GM21717 (cell line): ENCODE results near the gene PRKCE.

Source experiments
- ATAC-seq: cut with Tn5 transposase; IDR thresholded peaks from one replicate; pipeline ENCODE4 v1.9.1; 2021; ENCODE audit warnings: mild to moderate bottlenecking, moderate library complexity; ENCODE audit not compliant: unreplicated experiment

The PRKCE gene

GRCh38 chr2:45826884-45827635 lies 175.6 kb downstream of the PRKCE start:
- no peak for ATAC-seq

- no peak for ATAC-seq
Measured at GRCh38 chr2:45830322-45830721, 178.8 kb downstream of the PRKCE start.

- peak; percentile 8 for ATAC-seq
Measured at GRCh38 chr2:45833301-45833967, 182.0 kb downstream of the PRKCE start.

DNA sequence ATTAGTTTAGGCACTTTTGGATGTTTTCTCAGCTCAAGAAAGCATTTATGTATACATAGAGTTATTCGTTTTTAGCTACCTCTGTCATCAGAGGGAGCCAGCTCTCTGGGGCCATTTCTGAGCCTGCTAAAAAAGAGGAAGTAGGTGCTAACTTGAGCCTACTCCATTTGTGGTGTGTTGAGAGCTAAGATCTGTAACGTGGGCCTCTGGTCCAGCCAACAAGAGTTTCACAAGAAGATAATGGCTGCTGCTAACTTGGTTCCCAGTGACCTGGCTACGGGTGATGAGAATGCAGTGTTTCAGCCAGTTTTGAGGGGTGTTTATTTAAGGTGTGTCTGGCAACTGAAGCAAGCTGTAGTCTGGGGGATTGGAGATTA lies 182.5 kb downstream of the PRKCE start:
- ATAC-seq = peak; percentile 69

DNA sequence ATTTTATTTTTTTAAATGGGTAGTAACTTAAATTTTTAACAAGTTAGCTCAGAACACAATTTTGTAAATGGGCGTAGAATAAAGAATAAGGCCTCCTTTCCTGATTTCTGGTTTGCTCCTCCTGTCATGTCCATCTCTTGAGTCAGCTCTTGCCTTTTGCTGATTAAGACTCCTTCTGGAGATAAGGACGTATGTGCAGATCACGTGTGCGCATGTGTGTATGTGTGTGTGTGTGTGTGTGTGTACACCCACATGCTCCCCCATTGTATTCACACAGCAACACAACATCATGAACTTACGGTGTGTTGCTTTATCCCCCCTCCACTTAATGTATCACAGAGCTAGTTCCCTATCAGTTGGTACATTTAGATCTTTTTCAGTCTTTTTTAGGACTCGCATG lies 182.9 kb downstream of the PRKCE start:
- ATAC-seq = no peak

DNA sequence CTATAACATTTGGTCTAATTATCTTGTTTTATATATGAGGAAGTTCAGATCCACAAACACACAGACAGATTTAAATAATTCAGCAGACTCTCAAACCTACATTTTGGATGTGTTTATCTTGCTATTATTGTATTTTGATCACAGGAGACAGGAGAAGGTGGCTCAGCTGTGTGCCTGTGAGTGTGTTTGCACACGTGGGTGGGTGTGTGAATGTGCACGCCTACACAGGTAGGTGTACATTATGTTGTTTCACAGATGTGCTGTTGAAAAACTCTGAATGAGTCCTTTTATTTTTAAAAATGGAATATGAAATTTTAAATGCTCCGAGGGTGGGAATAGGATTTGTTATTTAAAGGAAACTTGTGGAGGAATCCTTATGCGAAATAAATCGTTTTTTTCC lies 183.4 kb downstream of the PRKCE start:
- no peak for ATAC-seq

- ATAC-seq = peak; percentile 17
Measured at GRCh38 chr2:45836316-45836715, 184.8 kb downstream of the PRKCE start.

GRCh38 chr2:45836740-45837139 lies 185.3 kb downstream of the PRKCE start:
- ATAC-seq = peak; percentile 49

- no peak for ATAC-seq
Measured at GRCh38 chr2:45837812-45838341, 186.4 kb downstream of the PRKCE start.

GRCh38 chr2:45839508-45840251 lies 188.2 kb downstream of the PRKCE start:
- ATAC-seq = no peak

DNA sequence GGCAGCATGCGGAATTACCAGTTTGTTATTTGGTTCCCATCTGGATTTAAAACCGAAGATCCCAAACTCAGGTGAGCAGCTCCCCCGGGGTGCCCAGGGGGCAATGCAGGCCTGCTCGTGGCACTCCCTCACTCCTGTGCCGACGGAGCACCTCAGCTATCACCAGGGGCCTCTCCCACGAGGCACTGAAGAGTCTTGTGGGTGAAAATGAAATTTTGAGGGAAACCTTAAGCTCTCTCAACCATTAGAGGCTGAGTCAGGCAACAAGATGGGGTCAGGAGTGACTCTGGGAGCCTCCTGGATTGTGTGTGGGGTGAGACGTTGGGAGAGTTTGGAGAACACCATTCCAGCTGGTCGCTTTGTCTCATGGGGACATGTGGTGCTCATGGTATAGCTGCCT lies 189.0 kb downstream of the PRKCE start:
- ATAC-seq = no peak

- no peak for ATAC-seq
Measured at GRCh38 chr2:45841752-45842407, 190.4 kb downstream of the PRKCE start.

- ATAC-seq = peak; percentile 61
Measured at GRCh38 chr2:45843136-45843535, 191.7 kb downstream of the PRKCE start.

GRCh38 chr2:45844796-45845457 lies 193.5 kb downstream of the PRKCE start:
- no peak for ATAC-seq

DNA sequence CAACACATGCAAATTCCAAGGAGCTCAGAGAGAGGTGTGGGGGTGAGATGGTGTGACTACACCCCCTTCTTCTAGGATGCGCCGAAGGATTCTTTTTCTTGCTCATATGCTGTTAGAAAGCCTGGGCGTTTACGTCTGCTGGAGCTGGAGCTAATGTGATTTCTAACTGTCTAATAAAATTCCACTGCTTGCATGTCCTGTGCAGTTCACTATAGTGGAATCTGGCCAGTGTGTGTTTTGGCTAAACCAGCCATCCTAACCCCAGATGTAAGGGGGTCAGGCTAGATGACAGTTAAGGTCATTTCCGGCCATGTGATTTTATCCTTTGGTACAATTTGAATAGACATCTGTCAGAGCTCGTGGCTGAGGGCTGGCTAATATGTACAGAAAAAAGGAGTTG lies 194.1 kb downstream of the PRKCE start:
- no peak for ATAC-seq

DNA sequence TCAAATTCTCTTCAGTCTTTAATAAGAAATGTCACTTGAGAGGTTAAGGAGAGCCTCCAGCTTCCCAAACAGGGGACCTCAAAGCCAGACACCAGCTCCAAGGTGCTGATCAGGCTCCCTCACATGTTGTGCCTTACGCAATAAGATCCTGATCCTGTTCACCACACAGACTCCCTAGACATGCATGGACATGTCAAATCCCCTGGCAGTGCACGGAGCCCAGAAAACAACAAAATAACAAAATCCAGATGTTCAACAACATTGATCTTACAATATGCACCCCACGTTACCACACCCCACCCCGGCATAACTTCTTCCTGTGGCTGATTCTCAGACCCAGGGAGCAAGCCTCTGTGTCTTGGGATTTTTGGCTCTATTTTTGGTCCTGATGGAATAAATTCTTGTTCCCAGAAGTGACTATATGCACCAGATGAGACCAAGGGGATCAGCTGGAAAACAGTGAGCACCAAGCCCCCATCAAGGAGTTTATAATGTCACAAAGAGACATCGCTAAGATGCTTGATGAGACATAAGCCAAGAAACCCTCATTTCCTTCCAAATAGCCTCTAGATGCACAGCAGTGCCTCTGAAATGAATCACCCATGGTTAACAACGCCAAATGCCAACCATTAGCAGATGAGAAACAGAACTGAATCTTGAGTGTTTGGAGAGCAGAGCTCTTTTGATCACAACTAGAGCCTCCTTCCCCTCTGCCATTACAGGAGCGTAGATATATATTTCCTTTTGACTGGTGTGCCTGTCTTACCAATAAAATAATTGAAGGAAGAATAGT lies 198.2 kb downstream of the PRKCE start:
- ATAC-seq = no peak

- ATAC-seq = no peak
Measured at GRCh38 chr2:45850558-45850957, 199.1 kb downstream of the PRKCE start.

GRCh38 chr2:45851111-45851510 lies 199.6 kb downstream of the PRKCE start:
- ATAC-seq = no peak

GRCh38 chr2:45851576-45852304 lies 200.3 kb downstream of the PRKCE start:
- no peak for ATAC-seq
